T follicular helper cell (primary cell): ENCODE measurements around the gene DHRS2.
"Not testable (repeated sequence)": the region's sequence is repeated elsewhere in the genome, so short reads cannot be mapped to it uniquely, and the experiment has no call there.

Experiments used
- DNase-seq: peaks from one replicate; pipeline ENCODE4 v3.0.0-alpha.2; 2020; ENCODE audit warnings: low read depth

DHRS2 gene

GRCh38 chr14:23633160-23633701, 2.9 kb upstream of the DHRS2 start:
- DNase-seq: no peak

GRCh38 chr14:23634698-23635412, 1.3 kb upstream of the DHRS2 start:
- not testable (repeated sequence) for DNase-seq

DNA sequence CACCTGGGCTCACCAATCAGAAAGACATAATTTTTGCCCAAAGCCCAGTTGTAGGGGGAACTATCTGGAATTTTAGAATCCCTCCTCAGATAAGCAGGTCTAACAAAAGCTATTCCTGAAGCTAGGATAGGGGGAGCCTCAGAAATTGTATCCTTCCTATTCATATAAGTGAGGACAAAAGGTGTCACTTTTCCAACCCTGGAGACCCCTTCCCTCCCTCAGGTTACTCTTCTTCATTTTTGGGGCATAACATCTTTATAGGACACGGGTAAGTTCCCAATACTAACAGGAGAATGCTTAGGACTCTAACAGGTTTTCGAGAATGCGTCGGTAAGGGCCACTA, 1.1 kb downstream of the DHRS2 start:
- DNase-seq: not testable (repeated sequence)

- not testable (repeated sequence) for DNase-seq
Observed at GRCh38 chr14:23637655-23638413, 1.7 kb downstream of the DHRS2 start.

- DNase-seq: no peak
Observed at GRCh38 chr14:23638414-23639047, 2.4 kb downstream of the DHRS2 start.

DNA sequence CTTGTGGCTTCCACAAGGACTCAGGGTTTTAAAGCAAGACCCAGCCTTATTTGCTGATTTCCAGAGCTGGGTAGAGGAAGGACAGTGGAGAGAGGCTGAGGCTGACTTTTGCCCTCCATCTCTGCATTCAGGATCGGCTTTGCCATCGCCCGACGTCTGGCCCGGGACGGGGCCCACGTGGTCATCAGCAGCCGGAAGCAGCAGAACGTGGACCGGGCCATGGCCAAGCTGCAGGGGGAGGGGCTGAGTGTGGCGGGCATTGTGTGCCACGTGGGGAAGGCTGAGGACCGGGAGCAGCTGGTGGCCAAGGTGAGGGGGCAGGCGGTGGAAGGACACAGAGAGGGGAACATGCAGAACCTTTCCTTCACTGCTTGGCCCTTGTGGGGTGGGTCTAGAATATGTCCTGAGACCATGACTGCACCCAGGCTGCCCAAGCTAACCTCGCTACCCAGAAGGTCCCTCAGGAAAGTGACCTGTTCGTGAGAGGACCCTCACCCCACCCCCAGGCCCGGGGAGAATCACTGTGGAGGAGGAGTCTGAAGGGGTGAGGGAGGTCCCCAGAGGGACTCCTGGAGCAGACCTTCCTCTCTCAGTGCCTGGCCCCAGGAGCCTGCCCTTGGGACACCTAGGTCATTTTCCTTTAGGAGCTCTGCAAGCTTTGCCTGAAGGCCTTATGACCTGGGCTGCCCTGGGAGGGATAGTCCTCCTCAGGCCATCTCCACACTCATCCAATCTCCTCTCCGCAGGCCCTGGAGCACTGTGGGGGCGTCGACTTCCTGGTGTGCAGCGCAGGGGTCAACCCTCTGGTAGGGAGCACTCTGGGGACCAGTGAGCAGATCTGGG, 3.1 kb downstream of the DHRS2 start:
- DNase-seq: no peak

- no peak for DNase-seq
Observed at GRCh38 chr14:23639891-23640523, 3.8 kb downstream of the DHRS2 start.

- DNase-seq: no peak
Observed at GRCh38 chr14:23640524-23641141, 4.5 kb downstream of the DHRS2 start.

GRCh38 chr14:23641180-23641914, 5.2 kb downstream of the DHRS2 start:
- DNase-seq: no peak

GRCh38 chr14:23641915-23642588, 5.9 kb downstream of the DHRS2 start:
- DNase-seq: no peak

GRCh38 chr14:23643533-23644194, 7.5 kb downstream of the DHRS2 start:
- no peak for DNase-seq

- DNase-seq: no peak
Observed at GRCh38 chr14:23644195-23644918, 8.2 kb downstream of the DHRS2 start.

DNA sequence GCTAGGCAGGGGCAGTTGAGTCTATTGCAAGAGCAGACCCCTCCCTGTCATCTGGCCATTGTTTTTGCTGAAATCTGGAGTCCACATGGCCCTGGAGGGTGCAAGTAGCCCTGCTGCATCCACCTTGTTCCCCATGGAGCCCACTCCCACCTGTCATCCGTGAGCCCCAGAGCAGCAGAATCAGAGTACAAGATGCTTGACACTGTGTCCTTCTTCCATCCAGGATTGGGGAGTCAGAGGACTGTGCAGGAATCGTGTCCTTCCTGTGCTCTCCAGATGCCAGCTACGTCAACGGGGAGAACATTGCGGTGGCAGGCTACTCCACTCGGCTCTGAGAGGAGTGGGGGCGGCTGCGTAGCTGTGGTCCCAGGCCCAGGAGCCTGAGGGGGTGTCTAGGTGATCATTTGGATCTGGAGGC, 8.8 kb downstream of the DHRS2 start:
- no peak for DNase-seq

DNA sequence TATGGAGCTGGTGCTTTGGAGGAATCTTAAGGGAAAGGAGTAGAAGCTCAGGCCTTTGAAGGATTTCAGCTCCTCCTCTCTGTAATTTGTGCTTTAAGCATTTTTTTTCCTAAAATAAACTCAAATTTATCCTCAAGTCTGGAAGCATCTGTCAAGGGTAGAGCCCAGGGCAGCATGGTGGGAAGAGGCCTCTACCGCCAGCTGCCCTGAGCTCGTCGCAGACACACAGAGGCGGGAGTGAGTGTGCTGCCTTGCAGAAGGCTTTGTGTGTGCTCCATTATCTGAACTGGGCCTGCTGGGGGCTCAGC, 9.3 kb downstream of the DHRS2 start:
- no peak for DNase-seq

GRCh38 chr14:23645812-23646647, 9.9 kb downstream of the DHRS2 start:
- no peak for DNase-seq

- no peak for DNase-seq
Observed at GRCh38 chr14:23646648-23647549, 10.7 kb downstream of the DHRS2 start.

DNA sequence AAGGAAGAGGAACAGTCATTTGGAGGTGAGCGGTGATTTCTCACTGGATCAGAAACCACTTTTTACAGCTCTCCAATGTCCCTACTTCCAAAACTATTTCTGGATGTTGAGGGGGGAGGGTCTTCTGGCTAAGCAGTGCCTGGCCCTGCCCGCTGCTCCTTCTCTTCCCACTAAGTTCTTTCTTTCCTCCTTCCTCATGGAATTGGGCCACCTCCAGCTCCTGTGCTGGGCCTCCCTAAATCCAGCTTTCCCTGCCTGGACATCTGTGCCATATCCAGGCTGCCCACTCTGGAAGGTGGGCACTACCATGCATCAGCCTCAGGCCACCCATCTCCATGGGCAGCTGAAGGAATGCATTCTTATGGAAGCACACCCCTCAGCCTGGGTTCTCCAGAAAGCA, 11.5 kb downstream of the DHRS2 start:
- no peak for DNase-seq
